ENCODE data around the gene CSTPP1. TPM values are rescaled to one million over a fixed set of nuclear protein-coding genes. Genes with fewer than 3 reads are reported as not detected.
"Not testable (repeated sequence)": the region's sequence is repeated elsewhere in the genome, so short reads cannot be mapped to it uniquely, and the experiment has no call there.

The CSTPP1 gene
- total RNA-seq, 2 experiments from 2014 or later = 14.5 to 18.2 TPM

DNA sequence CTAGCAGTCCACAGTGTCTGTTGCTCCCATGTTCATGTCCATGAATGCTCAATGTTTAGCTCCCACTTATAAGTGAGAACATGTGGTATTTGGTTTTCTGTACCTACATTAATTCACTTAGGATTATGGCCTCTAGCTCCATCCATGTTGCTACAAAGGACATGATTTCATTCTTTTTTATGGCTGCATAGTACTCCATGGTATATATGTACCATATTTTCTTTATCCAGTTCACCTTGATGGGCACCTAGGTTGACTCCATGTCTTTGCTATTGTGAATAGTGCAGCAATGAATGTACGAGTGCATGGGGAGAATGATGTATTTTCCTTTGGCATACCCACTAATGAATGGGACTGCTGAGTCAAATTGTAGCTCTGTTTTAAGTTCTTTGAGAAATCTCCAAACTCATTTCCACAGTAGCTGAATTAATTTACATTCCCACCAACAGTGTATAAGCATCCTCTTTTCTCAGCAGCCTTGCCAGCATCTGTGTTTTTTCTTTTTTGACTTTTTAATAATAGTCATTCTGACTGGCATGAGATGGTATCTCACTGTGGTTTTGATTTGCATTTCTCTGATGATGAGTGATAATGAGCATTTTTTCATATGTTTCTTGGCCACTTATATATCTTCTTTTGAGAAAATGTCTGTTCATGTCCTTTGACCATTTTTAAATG is 53.4 kb downstream of the CSTPP1 start:
- H3K4me3 Mint-ChIP-seq; H3K4me1 Mint-ChIP-seq; H3K9me3 Mint-ChIP-seq (ENCODE audit: low read depth); CTCF ChIA-PET; H3K27me3 Mint-ChIP-seq; ATAC-seq; H3K27ac Mint-ChIP-seq; DNase-seq: not testable (repeated sequence)
- H3K36me3 Mint-ChIP-seq = peaks cover 27% of the 10 kb centered on the region

DNA sequence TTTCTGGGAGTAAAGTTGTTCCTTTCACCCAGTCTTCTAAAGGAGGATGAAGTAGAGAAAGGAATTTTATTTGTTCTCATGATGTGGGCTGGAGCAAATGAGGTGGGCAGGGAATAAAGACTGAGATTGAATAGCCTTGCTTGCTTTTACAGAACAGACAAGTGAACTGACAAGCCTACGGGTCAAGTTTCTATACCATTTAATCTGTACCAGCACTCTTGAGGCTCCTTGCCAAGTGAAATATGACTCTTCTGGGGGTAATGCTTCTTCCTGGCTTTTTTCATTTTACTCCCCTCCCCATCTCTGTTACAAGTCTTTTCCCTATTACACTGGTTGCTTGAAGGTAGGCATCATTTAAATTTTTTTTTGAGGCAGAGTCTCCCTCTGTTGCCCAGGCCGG is 54.8 kb downstream of the CSTPP1 start:
- CTCF ChIA-PET = interaction anchor here (0.7 kb wide), 1 partner anchor 28 kb away, joined by 3 read pairs; no protein-coding TSS in a partner anchor
- ATAC-seq = no peak
- DNase-seq = no peak
- H3K4me1 Mint-ChIP-seq = no peaks in the 10 kb centered on the region
- H3K36me3 Mint-ChIP-seq = peaks cover 31% of the 10 kb centered on the region
- H3K27me3 Mint-ChIP-seq = no peaks in the 10 kb centered on the region
- H3K27ac Mint-ChIP-seq = no peak overlapping the region
- H3K9me3 Mint-ChIP-seq (ENCODE audit: low read depth) = no peaks in the 10 kb centered on the region
- no peak overlapping the region for H3K4me3 Mint-ChIP-seq

DNA sequence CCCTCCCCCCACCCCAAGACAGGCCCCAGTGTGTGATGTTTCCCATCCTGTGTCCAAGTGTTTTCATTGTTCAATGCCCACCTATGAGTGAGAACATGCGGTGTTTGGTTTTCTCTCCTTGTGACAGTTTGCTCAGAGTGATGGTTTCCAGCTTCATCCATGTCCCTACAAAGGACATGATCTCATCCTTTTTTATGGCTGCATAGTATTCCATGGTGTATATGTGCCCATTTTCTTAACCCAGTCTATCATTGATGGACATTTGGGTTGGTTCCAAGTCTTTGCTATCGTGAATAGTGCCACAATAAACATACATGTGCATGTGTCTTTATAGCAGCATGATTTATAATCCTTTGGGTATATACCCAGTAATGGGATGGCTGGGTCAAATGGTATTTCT is 55.8 kb downstream of the CSTPP1 start:
- not testable (repeated sequence) for H3K27ac Mint-ChIP-seq; ATAC-seq; H3K27me3 Mint-ChIP-seq; H3K4me1 Mint-ChIP-seq; H3K4me3 Mint-ChIP-seq; H3K9me3 Mint-ChIP-seq (ENCODE audit: low read depth); DNase-seq
- H3K36me3 Mint-ChIP-seq = peaks cover 37% of the 10 kb centered on the region
- CTCF ChIA-PET = interaction anchor here (1.1 kb wide), 1 partner anchor 8 kb away, joined by 3 read pairs; no protein-coding TSS in a partner anchor

DNA sequence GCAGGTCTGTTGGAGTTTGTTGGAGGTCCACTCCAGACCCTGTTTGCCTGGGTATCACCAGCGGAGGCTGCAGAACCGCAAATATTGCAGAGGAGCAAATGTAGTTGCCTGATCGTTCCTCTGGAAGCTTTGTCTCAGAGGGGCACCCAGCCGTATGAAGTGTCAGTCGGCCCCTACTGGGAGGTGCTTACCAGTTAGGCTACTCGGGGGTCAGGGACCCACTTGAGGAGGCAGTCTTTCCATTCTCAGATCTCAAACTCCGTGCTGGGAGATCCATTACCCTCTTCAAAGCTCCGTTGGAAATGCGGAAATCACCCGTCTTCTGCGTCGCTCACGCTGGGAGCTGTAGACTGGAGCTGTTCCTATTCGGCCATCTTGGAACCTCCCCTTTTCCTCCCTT is 61.2 kb downstream of the CSTPP1 start:
- H3K4me3 Mint-ChIP-seq; H3K4me1 Mint-ChIP-seq; H3K27me3 Mint-ChIP-seq; H3K9me3 Mint-ChIP-seq (ENCODE audit: low read depth); ATAC-seq; H3K27ac Mint-ChIP-seq; DNase-seq: not testable (repeated sequence)
- CTCF ChIA-PET = interaction anchor here (1.4 kb wide), 1 partner anchor 155 kb away, joined by 4 read pairs; no protein-coding TSS in a partner anchor
- H3K36me3 Mint-ChIP-seq = peaks cover 19% of the 10 kb centered on the region

DNA sequence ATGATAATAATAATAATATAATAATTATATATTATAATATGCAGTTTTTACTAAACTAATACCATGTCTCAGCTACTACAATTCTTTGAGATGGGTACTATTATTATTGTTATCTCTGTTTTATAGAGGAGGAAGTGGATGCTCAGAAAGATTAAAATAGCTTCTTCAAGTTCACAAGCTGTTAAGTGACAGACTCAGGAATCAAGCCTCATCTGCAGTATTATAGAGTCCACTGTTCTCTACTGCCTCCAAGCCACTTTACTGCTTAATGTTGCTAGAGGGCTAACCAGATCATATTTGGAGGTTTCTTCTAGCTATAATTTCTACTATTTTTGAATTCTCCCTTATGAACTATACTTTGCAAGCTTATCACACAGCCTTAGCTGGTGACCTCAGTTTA is 62.7 kb downstream of the CSTPP1 start:
- H3K4me3 Mint-ChIP-seq = no peak overlapping the region
- H3K9me3 Mint-ChIP-seq (ENCODE audit: low read depth) = no peaks in the 10 kb centered on the region
- H3K4me1 Mint-ChIP-seq = peaks cover 7% of the 10 kb centered on the region
- CTCF ChIA-PET = interaction anchor here (1.5 kb wide), 1 partner anchor 154 kb away, joined by 4 read pairs; no protein-coding TSS in a partner anchor
- peaks cover 13% of the 10 kb centered on the region for H3K36me3 Mint-ChIP-seq
- DNase-seq = no peak
- no peak for ATAC-seq
- no peaks in the 10 kb centered on the region for H3K27me3 Mint-ChIP-seq
- no peak overlapping the region for H3K27ac Mint-ChIP-seq

DNA sequence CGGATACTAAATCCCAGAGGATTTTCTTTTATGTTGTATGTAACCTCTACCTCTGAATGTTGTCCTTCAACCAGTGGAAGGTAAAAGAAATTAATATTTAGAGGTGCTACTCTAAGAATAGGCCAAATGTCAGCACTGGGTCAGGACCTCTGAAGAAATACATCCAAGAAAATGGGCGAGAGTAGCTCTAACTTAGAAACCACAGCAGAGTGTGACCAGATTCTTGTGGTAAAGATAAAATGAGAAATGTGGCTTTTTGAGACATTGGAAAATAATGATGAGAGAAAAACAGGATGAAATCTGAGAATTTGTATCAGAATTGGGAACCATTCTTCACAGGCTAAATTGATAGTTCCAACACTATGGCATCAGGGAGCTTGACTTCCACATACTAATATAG is 63.5 kb downstream of the CSTPP1 start:
- Mint-ChIP-seq H3K36me3 (peaks cover 14% of the 10 kb centered on the region), H3K27ac (no peak overlapping the region), H3K9me3 (ENCODE audit: low read depth) (no peaks in the 10 kb centered on the region), H3K4me3 (no peak overlapping the region), H3K27me3 (no peaks in the 10 kb centered on the region), H3K4me1 (peaks cover 13% of the 10 kb centered on the region)
- DNase-seq (no peak), ATAC-seq (no peak)
- CTCF ChIA-PET = interaction anchor here (0.9 to 1.5 kb wide), 3 partner anchors 8 to 153 kb away, joined by 3 to 4 read pairs (median 3); no protein-coding TSS in a partner anchor

DNA sequence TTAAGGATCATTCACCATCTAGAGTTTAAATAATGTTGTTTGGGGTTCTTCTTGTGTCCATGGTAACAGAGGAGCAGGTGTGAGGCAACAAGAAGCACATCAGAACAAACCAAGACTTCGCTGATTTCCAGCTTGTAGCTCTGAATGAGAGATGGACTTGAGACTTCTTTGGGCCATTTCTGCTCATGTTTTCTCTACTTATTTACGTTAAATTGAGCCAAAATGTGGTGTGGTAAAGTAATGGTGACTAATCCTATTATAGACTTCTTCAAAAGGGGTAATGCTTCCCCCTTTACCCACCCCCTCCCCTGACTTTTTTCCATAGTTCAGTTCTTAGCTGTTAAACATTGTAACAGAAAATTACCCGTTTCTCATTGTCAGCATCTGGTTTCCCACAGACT is 65.2 kb downstream of the CSTPP1 start:
- Mint-ChIP-seq H3K27ac (no peak overlapping the region), H3K4me1 (peaks cover 13% of the 10 kb centered on the region), H3K9me3 (ENCODE audit: low read depth) (no peaks in the 10 kb centered on the region), H3K27me3 (no peaks in the 10 kb centered on the region), H3K4me3 (no peak overlapping the region), H3K36me3 (peaks cover 8% of the 10 kb centered on the region)
- DNase-seq (no peak), ATAC-seq (no peak)
- CTCF ChIA-PET = interaction anchor here (1.2 kb wide), 1 partner anchor 81 kb away, joined by 4 read pairs; no protein-coding TSS in a partner anchor

DNA sequence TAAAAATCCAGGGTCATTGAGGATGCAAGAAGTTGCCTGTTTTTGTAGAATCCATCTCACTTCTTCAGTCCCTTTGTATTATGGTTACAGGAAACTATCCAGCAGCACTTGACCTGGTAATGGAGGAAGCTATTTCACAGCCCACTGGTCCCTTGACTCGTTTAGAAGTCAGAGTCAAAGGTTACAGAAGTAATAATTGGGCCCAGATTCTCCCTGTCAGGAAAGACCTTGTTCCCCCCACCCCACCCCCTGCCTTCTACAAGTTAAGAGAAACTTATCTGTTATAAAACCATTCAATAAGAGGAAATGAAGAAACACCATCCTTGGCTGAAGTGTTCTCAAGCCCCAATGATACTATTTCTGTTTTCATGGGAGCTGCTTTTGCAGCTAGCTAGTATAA is 65.8 kb downstream of the CSTPP1 start:
- CTCF ChIA-PET = interaction anchor here (1.2 to 1.3 kb wide), 2 partner anchors 29 to 82 kb away, joined by 3 to 4 read pairs; no protein-coding TSS in a partner anchor
- Mint-ChIP-seq H3K9me3 (ENCODE audit: low read depth) (no peaks in the 10 kb centered on the region), H3K4me3 (no peak overlapping the region), H3K27ac (no peak overlapping the region), H3K27me3 (no peaks in the 10 kb centered on the region), H3K4me1 (peaks cover 13% of the 10 kb centered on the region), H3K36me3 (peaks cover 5% of the 10 kb centered on the region)
- no peak for DNase-seq
- ATAC-seq = no peak

DNA sequence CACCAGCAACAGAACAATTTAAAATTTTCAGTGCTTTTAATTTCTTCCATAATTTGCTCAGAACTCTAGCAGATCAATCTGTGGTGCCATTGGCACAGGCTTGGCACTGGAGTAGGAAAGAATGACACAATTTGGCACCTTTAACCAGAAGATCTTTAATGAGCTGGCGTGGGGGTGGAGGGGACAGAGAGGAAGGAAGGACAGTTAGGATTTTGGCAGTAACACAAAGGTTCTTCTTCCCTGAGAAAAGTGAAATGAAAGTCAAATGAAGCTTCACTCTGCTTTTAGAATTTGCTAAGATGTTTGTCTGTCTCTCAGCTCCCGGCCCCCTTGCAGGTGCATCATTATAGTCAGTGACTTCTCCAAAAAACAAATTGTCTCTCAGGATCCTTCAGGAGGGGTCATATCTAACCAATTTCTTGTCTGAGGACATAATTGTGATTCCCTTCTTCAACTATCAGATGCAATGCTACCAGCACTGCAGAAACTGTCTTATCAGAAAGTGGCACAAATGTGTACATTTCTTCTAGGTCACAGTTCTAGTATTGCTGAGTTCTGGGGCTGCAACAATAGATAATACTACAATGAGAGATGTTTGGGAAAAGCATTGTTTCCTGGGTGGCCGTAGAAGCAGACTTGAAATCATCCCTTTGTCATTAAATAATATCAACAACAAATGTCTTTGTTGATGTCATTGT is 66.8 kb downstream of the CSTPP1 start:
- Mint-ChIP-seq H3K27me3 (no peaks in the 10 kb centered on the region), H3K36me3 (peaks cover 2% of the 10 kb centered on the region), H3K27ac (no peak overlapping the region), H3K9me3 (ENCODE audit: low read depth) (no peaks in the 10 kb centered on the region), H3K4me1 (peaks cover 13% of the 10 kb centered on the region), H3K4me3 (no peak overlapping the region)
- DNase-seq = no peak
- CTCF ChIA-PET = interaction anchor here (1.3 kb wide), 1 partner anchor 28 kb away, joined by 3 read pairs; no protein-coding TSS in a partner anchor
- no peak for ATAC-seq

DNA sequence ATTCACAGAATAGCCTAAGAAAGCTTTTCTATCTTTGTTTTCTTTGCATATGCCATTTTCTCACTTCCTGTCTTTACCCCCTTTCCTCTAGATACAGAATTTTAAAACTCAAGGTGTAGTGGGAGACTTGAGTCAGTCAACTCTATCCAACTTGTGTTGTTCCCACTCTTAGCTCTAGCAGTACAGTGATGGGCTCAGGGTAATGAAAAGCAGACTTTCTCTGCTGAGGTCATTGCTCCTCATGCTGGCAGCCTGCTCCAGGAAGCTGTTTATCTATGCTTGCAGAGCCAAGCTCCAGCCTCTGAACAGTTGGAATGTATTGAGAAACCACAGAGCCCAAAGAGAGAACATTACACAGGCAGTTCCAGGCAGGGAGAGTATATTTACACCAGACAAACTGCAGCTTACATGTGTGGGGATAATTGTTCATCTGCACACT is 68.1 kb downstream of the CSTPP1 start:
- Mint-ChIP-seq H3K27me3 (no peaks in the 10 kb centered on the region), H3K36me3 (peaks cover 2% of the 10 kb centered on the region), H3K27ac (no peak overlapping the region), H3K4me1 (peaks cover 13% of the 10 kb centered on the region), H3K9me3 (ENCODE audit: low read depth) (no peaks in the 10 kb centered on the region), H3K4me3 (no peak overlapping the region)
- ATAC-seq (no peak), DNase-seq (no peak)
- CTCF ChIA-PET = no interaction called here

DNA sequence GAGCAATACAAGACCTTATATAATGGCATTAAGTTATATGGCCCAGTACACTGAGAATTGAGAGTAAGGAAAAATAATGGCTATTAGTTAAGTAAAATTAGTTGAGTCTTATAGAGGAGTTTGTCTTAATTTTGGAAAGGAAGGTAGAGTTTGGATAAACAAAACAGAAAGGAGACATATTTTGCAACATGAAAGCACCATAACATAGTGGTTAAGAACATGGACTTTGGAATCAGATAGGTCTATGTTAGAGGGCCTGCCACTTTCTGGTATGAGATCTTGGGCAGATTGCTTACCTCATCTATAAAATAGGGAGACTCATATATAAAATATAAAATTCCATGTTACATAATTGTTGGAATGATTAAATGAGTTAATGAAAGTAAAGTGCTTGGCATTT is 68.9 kb downstream of the CSTPP1 start:
- Mint-ChIP-seq H3K27ac (no peak overlapping the region), H3K36me3 (peaks cover 2% of the 10 kb centered on the region), H3K27me3 (no peaks in the 10 kb centered on the region), H3K9me3 (ENCODE audit: low read depth) (no peaks in the 10 kb centered on the region), H3K4me1 (peaks cover 13% of the 10 kb centered on the region), H3K4me3 (no peak overlapping the region)
- DNase-seq (no peak), ATAC-seq (no peak)
- CTCF ChIA-PET = no interaction called here

DNA sequence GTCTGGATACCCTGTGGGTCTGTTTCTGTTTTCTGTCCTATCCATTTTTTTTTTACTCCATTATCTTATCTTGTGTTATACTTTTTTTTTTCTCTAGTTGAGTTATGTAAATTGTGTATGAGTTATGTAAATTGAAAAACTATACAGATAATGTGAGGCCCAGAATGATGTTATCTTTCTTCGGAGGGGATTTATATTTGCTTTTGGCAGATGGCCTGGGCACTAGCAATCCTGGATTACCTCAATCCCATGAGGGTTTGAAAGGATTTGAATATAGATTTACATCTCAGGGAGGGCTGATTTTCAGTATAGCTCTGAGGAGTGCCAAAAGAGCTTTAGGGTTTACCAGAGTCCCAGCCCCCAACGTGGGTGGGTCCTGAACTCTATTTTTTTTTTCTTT is 71.0 kb downstream of the CSTPP1 start:
- no peak overlapping the region for H3K4me3 Mint-ChIP-seq
- peaks cover 13% of the 10 kb centered on the region for H3K4me1 Mint-ChIP-seq
- CTCF ChIA-PET = interaction anchor here (0.7 kb wide), 1 partner anchor 226 kb away, joined by 3 read pairs; no protein-coding TSS in a partner anchor
- no peak overlapping the region for H3K27ac Mint-ChIP-seq
- ATAC-seq (no peak), DNase-seq (no peak)
- peaks cover 2% of the 10 kb centered on the region for H3K36me3 Mint-ChIP-seq
- no peaks in the 10 kb centered on the region for H3K9me3 Mint-ChIP-seq (ENCODE audit: low read depth)
- H3K27me3 Mint-ChIP-seq = no peaks in the 10 kb centered on the region

DNA sequence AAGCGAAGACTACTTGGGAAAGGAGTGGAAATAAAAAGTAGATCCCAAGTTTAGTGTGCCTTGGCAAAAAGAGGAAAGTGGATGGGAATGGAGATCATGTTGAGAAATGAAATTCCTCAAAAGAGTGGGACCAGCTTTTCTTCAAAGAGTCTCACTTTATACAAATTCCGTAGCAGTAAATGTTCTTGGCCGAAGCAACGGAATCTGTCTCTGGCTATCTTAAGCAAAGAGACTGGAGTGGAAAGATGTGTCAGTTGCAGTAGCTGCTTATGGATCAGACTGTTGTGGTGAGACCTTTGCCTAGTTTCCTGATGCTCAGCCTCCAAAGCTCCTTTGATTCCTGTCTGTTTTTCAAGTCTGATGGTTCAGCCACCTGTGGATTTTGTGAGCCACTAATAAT is 73.6 kb downstream of the CSTPP1 start:
- DNase-seq = no peak
- CTCF ChIA-PET = no interaction called here
- no peaks in the 10 kb centered on the region for H3K9me3 Mint-ChIP-seq (ENCODE audit: low read depth)
- no peak for ATAC-seq
- H3K27ac Mint-ChIP-seq = no peak overlapping the region
- no peaks in the 10 kb centered on the region for H3K4me1 Mint-ChIP-seq
- H3K36me3 Mint-ChIP-seq = no peaks in the 10 kb centered on the region
- no peaks in the 10 kb centered on the region for H3K27me3 Mint-ChIP-seq
- no peak overlapping the region for H3K4me3 Mint-ChIP-seq

DNA sequence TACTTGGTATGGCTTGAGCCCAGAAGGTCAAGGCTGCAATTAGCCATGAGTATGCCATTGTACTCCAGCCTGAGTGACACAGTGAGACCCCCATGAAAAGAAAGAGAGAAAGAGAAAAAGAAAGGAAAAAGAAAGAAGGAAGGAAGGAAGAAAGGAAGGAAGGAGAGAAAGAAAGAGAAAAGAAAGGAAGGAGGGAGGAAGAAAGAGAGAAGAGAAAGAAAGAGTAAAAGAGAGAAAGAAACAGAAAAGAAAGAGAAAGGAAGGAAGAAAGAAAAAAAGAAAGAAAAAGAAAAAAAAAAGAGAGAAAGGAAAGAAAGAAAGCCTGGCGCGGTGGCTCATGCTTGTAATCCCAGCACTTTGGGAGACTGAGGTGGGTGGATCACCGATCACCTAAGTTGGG is 77.5 kb downstream of the CSTPP1 start:
- H3K4me3 Mint-ChIP-seq = no peak overlapping the region
- H3K27me3 Mint-ChIP-seq = no peaks in the 10 kb centered on the region
- H3K4me1 Mint-ChIP-seq = peaks cover 4% of the 10 kb centered on the region
- CTCF ChIA-PET = no interaction called here
- H3K27ac Mint-ChIP-seq = no peak overlapping the region
- DNase-seq (no peak), ATAC-seq (no peak)
- no peaks in the 10 kb centered on the region for H3K36me3 Mint-ChIP-seq
- H3K9me3 Mint-ChIP-seq (ENCODE audit: low read depth) = no peaks in the 10 kb centered on the region

Measured in activated CD8-positive, alpha-beta memory T cell treated with anti-CD3 and anti-CD28 coated beads, Interleukin-2, amount 10 ng/mL, durations not matched to agents 7 days and 5 days (primary cell).